OCI-LY7 (cell line): ENCODE results near the gene CCDC190.

Experiments
- CTCF ChIP-seq: fragments of 200-600 bp; sonication (generic); conservative IDR thresholded peaks from 2 replicates; pipeline ENCODE4 v1.5.1; 2014; ENCODE audit warnings: mild to moderate bottlenecking, antibody characterized with exemption, low read length, moderate library complexity, mixed read lengths
- EZH2phosphoT487 ChIP-seq: fragments of 200-600 bp; sonication (generic); IDR thresholded peaks from 2 replicates; pipeline ENCODE4 v1.6.1; 2018; ENCODE audit warnings: low read depth, borderline replicate concordance, mild to moderate bottlenecking, mixed run types, antibody characterized with exemption, low read length, moderate library complexity, mixed read lengths

GRCh38 chr1:162884831-162885230 lies 23.9 kb upstream of the CCDC190 start:
- TF ChIP-seq CTCF (no peak), EZH2phosphoT487 (no peak)
